Ecto neural progenitor cell (in vitro differentiated cells): ENCODE results near the gene GALNS.

Source experiments
- DNase-seq: peaks from one replicate; pipeline ENCODE4 v3.0.0-alpha.2; 2018; ENCODE audit warnings: low spot score

The GALNS gene

GRCh38 chr16:88817785-88818574 is 38.8 kb downstream of the GALNS start:
- DNase-seq = no peak

DNA sequence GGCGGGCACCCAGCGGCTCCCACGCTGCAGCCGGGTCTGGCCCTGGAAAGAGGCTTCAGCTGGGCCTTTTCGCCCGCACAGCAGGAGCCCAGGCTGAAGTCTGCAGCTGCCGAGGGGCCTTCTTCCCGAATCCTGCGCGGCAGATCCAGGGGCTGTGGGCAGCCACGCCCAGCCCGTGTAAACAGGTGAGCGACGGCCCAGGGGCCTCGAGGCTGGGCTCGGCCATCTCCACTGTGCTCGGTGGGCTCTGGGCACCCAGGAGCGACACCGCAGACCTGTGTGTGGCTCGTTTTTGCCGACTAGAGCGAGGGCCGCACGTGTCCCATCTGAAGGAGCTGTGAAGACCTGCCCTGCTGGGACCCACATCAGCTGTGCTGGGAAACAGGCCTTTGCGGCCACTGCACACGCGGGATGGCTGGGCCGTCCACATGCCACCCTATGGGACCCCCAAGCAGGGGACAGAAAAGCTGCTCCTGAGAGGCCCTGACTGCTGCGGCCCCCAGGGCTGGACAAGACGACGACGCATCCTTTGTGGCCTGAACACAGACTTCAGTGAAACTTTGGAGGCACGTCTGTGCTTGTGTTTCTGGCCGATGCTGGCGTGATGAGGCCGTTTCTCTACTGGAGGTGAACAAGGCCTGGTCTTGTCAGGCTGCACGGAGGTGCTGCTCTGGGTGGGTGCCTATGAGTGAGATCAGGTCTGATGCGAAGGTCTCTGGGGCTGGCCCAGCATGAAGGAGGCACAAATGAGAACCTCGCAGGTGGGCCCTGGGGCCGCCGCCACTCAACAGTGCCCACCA is 39.8 kb downstream of the GALNS start:
- no peak for DNase-seq

GRCh38 chr16:88815901-88816589 is 40.7 kb downstream of the GALNS start:
- DNase-seq = no peak

DNA sequence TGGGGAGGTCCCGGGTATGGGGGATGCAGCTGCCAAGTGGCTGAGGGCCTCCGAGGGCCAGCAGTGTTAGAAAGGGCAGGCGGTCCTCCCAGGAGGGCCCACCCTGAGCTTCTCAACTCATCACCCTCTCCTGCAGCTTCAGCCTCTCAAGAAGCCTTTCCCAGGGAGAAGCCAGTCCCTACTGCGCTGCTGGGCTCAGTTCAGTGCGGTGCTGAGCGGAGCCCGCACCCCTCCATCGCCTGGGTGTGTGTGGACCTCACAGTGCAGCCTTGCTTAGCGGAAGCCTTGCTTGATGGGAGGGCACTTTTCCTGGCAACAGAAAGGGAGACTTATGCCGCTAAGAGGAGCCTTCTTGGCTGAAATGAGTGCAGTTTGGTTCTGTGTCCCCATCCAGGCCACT is 41.5 kb downstream of the GALNS start:
- no peak for DNase-seq

DNA sequence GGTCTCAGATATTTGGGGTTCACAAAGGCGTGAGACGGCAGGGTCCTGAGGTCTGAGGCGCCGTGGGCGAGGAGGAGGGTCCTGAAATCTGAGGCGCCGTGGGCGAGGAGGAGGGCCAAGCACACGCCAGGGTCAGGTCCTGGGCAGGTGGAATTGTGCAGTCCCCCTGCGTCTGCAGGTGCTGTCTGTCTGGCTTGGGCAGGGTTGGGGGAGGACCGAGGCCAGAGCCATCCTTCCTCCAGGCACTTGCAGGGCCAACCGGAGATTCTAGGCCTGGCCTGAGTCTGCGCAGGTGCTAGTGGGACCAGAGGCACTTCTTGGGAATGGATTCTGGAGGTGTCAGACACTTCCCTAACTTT is 42.6 kb downstream of the GALNS start:
- no peak for DNase-seq

GRCh38 chr16:88813269-88814143 is 43.2 kb downstream of the GALNS start:
- DNase-seq = no peak

DNA sequence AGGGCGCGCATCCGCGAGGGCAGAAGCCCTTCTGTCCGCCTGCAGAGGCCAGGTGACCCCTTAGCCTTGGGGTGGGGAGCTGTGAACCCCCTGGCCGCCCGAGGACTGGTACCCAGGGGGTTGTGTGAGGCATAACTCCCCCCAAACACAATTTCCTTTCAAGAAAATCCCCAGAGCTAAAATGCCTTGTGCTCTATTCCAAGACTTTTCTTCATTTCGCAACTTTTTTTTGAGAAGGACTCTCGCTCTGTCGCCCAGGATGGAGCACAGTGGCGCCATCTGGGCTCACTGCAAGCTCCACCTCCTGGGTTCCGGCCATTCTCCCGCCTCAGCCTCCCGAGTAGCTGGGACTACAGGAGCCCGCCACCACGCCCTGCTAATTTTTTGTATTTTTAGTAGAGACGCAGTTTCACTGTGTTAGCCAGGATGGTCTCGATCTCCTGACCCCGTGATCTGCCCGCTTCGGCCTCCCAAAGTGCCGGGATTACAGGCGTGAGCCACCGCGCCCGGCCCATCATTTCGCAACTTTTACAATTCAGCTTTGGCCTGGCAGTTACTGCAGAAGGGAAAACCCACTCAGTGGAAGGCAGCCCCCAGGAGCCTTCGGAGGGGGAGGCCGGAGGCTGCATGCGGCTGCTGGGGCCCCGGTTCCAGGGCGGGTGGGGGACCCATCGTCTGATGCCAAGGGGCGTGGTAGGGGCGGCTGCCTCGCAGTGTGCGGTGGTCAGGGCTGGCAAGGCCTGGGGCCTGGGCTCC is 44.1 kb downstream of the GALNS start:
- no peak for DNase-seq

DNA sequence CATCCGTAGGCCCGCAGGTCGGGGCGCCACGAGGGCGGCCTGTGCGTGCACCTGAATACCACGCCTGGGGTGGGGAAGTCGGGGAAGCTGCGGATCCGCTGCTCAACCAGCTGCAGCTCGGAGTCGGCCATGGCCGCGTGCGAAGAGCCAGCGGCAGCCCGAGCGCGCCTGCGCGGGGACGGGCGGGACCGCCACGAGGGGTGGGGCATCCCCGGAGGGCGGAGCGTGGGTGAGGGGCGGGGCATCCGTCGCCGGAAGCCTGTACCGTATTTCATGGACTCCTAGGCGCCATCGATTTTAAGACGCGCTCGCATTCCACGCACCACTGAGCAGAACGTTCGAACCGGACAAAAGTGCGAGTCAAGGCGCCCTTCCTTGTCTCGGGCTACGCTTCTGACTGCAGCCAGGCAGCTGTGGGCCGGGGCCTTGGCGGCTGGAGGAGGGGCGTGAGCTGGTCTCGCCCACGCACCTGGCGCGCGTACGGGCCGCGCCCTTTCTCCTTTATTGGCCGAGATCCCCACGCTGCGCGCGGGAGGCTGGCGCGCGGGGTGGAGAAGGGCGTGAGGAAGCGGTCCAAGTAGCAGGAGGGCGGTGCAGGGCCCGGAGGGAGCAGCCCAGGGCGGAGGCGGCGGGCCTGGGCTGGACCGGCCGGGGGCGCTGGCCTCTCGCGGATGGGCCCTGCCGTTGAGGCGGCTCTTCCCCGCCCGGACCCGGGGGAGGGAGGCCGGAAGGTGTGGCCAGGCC is 44.8 kb downstream of the GALNS start, which contains the start of gene APRT:
Gene APRT (minus strand): TSS at position 160 of the 744 bp plus-strand sequence. CDS start 29 bp downstream, at position 131.
- peak; percentile 98 for DNase-seq

DNA sequence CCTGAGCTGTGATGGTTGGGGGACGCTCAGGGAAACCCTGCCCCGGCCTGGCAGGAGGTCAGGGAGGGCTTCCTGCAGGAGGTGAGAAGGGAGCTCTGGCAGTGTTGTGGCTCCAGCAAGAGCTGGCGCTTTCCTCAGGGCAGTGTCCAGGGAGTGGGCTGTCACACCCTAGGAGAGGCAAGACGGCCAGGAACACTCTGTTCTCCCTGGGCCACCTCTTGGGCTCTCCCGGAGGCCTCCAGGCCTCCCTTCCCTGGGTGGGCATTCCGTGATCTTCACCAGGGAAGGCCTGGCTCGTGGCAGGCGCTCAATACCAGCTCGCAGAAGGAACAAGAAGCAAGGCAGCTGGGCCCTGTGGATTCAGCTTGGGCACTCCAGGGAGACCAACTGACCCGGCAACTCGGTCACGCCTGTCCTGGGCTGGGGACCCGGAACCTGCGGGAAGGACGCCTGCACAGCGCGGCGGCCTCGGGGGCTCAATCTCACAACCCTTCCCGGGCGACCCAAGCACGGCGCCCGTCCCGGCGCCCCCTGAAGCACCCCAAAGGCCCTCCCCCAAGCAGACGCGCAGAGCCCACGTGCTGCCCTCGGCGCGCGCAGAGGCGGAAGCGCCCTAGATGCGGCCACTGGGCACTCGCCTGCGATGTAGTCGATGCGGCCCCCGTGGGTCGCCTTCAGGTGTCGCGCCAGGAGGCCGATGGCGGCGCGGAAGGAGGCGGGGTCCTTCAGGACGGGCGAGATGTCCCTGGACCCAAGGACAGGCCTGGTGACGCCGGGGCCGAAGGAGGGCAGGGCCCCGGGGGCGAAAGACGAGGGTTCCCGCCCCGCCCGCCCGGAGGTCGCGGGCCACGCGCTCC is 45.6 kb downstream of the GALNS start:
- DNase-seq = peak; percentile 66

DNA sequence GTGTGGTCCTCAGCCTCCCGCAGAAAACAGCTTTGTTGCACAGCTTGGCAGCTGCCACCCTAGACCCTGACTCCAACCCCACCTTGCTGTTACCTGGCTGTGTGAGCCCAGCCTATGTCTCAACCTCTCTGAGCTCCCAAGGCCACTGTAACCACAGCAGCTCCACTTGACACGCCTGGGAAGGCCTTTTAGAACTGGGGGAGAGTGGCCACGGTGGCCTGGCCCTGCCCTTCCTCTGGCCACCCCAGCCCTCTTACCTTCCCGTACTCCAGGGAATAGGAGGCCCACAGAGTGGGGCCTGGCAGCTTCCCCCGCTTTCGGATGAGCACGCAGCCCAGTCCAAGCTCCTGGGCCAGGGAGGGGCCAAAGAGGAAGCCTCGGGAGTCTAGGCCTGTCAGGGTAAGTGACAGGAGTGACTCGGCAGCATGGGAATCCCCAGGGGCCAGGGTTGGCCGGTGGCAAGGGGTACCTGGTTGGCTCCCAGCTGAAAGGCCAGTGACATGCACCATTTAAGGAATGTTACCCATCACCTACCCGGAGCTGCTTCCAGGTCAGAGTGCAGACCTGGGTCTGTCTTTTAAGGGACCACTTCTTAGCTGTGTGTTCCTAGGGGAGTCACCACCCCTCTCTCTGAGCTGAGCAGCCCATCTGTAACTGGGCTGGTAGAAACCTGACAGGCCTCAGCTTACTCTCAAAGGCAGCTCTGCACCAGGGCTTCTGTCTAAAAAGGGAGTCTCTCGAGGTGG is 46.4 kb downstream of the GALNS start:
- no peak for DNase-seq

DNA sequence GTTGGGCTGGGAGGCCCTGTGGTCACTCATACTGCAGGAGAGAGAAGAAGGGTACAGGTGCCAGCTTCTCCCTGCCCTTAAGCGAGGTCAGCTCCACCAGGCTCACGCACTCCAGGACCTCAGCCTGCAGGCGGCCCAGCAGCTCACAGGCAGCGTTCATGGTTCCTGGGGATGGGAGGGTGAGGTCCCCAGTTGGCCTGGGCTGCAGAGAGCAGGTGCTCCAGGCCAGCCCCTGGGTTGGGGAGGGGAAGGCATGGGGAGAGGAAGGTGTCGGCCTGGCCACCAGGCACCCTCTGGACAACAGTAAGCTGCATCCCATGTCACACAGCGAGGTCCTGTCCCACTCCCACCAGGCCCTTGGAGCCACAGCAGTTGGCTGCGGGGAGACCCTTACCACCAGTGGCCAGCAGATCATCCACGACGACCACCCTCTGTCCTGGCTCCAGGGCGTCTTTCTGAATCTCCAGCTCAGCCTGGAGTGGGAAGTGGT is 47.0 kb downstream of the GALNS start:
- DNase-seq = no peak

DNA sequence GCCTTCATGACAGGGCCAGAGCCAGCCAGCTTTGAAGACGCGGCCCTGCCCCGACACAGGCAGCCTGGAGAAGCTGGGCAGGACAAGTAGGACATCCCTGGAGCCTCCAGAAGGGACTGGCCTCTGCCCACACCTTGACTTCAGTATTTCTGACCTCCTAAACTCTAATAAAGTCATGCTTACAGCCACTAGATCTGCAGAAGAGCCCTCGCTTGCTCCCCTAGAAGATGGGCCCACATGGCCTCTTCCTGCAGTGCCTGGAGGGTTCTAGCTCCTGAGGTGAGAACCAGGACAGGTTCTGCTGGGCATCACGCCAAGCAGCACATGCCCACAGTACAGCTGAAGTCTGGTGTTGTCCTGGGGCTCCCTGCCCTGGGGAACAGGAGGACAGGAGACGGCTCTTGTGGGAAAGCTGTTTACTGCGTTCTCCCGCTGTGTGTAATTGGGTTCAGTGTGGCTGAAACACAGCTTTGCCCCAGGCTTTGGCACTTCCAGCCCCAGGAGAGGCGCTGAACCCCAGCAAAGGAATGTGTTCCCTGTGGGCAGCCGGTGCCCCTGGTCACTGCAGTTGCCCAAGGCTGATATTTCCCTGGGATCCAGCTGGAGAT is 47.6 kb downstream of the GALNS start:
- DNase-seq = no peak

GRCh38 chr16:88807626-88808453 is 48.9 kb downstream of the GALNS start:
- DNase-seq = no peak

GRCh38 chr16:88807142-88807625 is 49.6 kb downstream of the GALNS start:
- DNase-seq = no peak

GRCh38 chr16:88806491-88807111 is 50.1 kb downstream of the GALNS start:
- DNase-seq = no peak

DNA sequence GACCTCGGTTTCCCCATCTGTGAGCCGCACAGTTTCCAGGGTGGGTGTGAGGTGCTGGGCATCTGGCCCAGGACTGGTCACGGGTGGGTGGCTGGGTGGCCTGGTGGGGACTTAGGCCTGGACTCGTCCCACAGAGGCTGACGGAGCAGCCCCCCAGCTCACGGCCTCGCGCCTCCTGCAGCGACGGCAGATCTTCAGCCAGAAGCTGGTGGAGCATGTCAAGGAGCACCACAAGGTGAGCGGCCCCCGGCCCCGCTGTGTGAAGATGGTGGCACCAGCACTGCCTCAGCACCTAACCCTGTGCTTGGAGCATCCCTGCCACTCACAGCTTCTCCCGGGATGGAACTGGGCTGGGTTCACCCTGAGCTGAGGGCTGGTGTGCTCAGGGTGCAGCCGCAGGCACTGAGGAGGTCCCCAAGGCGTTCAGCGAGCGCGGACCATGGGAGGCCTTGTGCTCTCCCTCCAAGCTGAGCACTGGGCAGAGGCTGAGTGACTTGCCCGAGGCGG is 50.8 kb downstream of the GALNS start:
- DNase-seq = no peak
